GM18868 (cell line): Measurements from ENCODE around the gene PLEKHA7.
"Not testable (repeated sequence)": the region's sequence is repeated elsewhere in the genome, so short reads cannot be mapped to it uniquely, and the experiment has no call there.

Experiments
- ATAC-seq: cut with Tn5 transposase; IDR thresholded peaks from one replicate; pipeline ENCODE4 v1.9.1; 2021; ENCODE audit warnings: mild to moderate bottlenecking, moderate library complexity; ENCODE audit not compliant: unreplicated experiment

PLEKHA7 gene

GRCh38 chr11:17008099-17008498 is 6.1 kb downstream of the PLEKHA7 start:
- ATAC-seq: no peak

- ATAC-seq: no peak
These were observed 8.6 kb downstream of the PLEKHA7 start for GRCh38 chr11:17005646-17006045.

GRCh38 chr11:17004486-17005148 is 9.6 kb downstream of the PLEKHA7 start:
- no peak for ATAC-seq

GRCh38 chr11:17003426-17003825 is 10.8 kb downstream of the PLEKHA7 start:
- no peak for ATAC-seq

- ATAC-seq: no peak
These were observed 11.7 kb downstream of the PLEKHA7 start for GRCh38 chr11:17002543-17002942.

GRCh38 chr11:17001806-17002205 is 12.4 kb downstream of the PLEKHA7 start:
- ATAC-seq: no peak

GRCh38 chr11:17000987-17001386 is 13.2 kb downstream of the PLEKHA7 start:
- ATAC-seq: no peak

GRCh38 chr11:17000253-17000652 is 14.0 kb downstream of the PLEKHA7 start:
- not testable (repeated sequence) for ATAC-seq

- ATAC-seq: no peak
These were observed 15.1 kb downstream of the PLEKHA7 start for GRCh38 chr11:16999116-16999515.

GRCh38 chr11:16997624-16998023 is 16.6 kb downstream of the PLEKHA7 start:
- ATAC-seq: no peak

- no peak for ATAC-seq
These were observed 20.7 kb downstream of the PLEKHA7 start for GRCh38 chr11:16993495-16993894.

- no peak for ATAC-seq
These were observed 21.4 kb downstream of the PLEKHA7 start for GRCh38 chr11:16992846-16993245.

GRCh38 chr11:16989554-16989953 is 24.7 kb downstream of the PLEKHA7 start:
- no peak for ATAC-seq

- no peak for ATAC-seq
These were observed 27.0 kb downstream of the PLEKHA7 start for GRCh38 chr11:16987205-16987568.

- peak; percentile 98 for ATAC-seq
These were observed 27.6 kb downstream of the PLEKHA7 start for GRCh38 chr11:16986434-16987204.

- ATAC-seq: no peak
These were observed 28.9 kb downstream of the PLEKHA7 start for GRCh38 chr11:16985297-16985696.

GRCh38 chr11:16984229-16984628 is 30.0 kb downstream of the PLEKHA7 start:
- no peak for ATAC-seq

GRCh38 chr11:16982809-16983208 is 31.4 kb downstream of the PLEKHA7 start:
- ATAC-seq: no peak

- no peak for ATAC-seq
These were observed 31.9 kb downstream of the PLEKHA7 start for GRCh38 chr11:16982256-16982671.

- no peak for ATAC-seq
These were observed 32.5 kb downstream of the PLEKHA7 start for GRCh38 chr11:16981651-16982194.

GRCh38 chr11:16979703-16980622 is 34.3 kb downstream of the PLEKHA7 start:
- ATAC-seq: no peak
